ENCODE measurements around the gene CDC123. TPM values are rescaled to one million over a fixed set of nuclear protein-coding genes. Genes with fewer than 3 reads are reported as not detected.

CDC123 gene
- total and polyA plus RNA-seq, 2 donors (not counting 1 experiment from before 2014, with no cell fraction given) = 48.9 to 56.0 TPM

GRCh38 chr10:12205082-12205481, 9.1 kb downstream of the CDC123 start:
- H3K79me2 ChIP-seq (ENCODE audit: control insufficient read depth, insufficient read depth, low read length) = peaks cover 99% of the 10 kb centered on the region
- peaks cover 33% of the 10 kb centered on the region for H3K4me1 Mint-ChIP-seq
- H3K27ac ChIP-seq (ENCODE audit: low read length in 2 of 2) = no peak overlapping the region
- no peaks in the 10 kb centered on the region for H3K27me3 ChIP-seq (replicated peaks in 1 of 4; ENCODE audit: control extremely low read depth in 1 of 4, control insufficient read depth in 3 of 4, insufficient read depth in 4 of 4, low read length in 3 of 4)
- no peak overlapping the region for H3K4me2 ChIP-seq (replicated peaks; ENCODE audit: low read depth, low read length, poor library complexity, severe bottlenecking)
- no peaks in the 10 kb centered on the region for H3K9me3 Mint-ChIP-seq (ENCODE audit: insufficient read depth)
- ChIA-PET POLR2A (no interaction called here), CTCF (interaction anchor here (2.2 kb wide), 1 partner anchor 9 kb away, joined by 10 read pairs; no protein-coding TSS in a partner anchor)
- H3K27ac Mint-ChIP-seq = no peak overlapping the region
- no peak for TF ChIP-seq CTCF (IDR thresholded peaks at IDR 0.05)
- no peak overlapping the region for H3K9ac ChIP-seq (ENCODE audit: low read length)
- H3K4me1 ChIP-seq (ENCODE audit: control insufficient read depth in 2 of 2, insufficient read depth in 2 of 2, low read length in 2 of 2) = peaks cover 3% of the 10 kb centered on the region in 2 donors
- H3K36me3 ChIP-seq (replicated peaks in 1 of 2; ENCODE audit: control extremely low read depth in 1 of 2, control insufficient read depth in 1 of 2, extremely low read depth in 1 of 2, insufficient read depth in 2 of 2, low read length in 1 of 2) = peaks cover 13 to 80% of the 10 kb centered on the region in 2 experiments
- no peaks in the 10 kb centered on the region for H3K9me3 ChIP-seq (ENCODE audit: control extremely low read depth in 1 of 3, control insufficient read depth in 2 of 3, insufficient read depth in 1 of 3, low read length in 2 of 3)
- no CpG with 5 or more reads among the region's 3 CpGs for WGBS (ENCODE audit: insufficient coverage)
- no peak overlapping the region for H3K4me3 ChIP-seq (ENCODE audit: control extremely low read depth in 1 of 5, extremely low read depth in 1 of 5, insufficient read depth in 1 of 5, low read depth in 2 of 5, low read length in 4 of 5)
- peaks cover 79% of the 10 kb centered on the region for H4K20me1 ChIP-seq (ENCODE audit: control insufficient read depth, insufficient read depth, low read length, poor library complexity, severe bottlenecking)
- no peaks in the 10 kb centered on the region for H3K27me3 Mint-ChIP-seq
- DNase-seq (no peak), ATAC-seq (ENCODE audit: low read depth) (no peak)
- no peak overlapping the region for H3K4me3 Mint-ChIP-seq
- intact Hi-C loops (cut with micrococcal nuclease) = no loop called here
- no peak overlapping the region for H2AFZ ChIP-seq (ENCODE audit: insufficient read depth, low read depth, low read length, poor library complexity, severe bottlenecking)

GRCh38 chr10:12207114-12207513, 11.1 kb downstream of the CDC123 start:
- Mint-ChIP-seq H3K27ac (no peak overlapping the region), H3K27me3 (no peaks in the 10 kb centered on the region), H3K4me3 (no peak overlapping the region), H3K9me3 (ENCODE audit: insufficient read depth) (no peaks in the 10 kb centered on the region), H3K4me1 (peaks cover 25% of the 10 kb centered on the region)
- H3K27ac ChIP-seq (ENCODE audit: low read length in 2 of 2) = no peak overlapping the region
- ChIA-PET CTCF (interaction anchor here (0.6 kb wide), 1 partner anchor 121 kb away, joined by 4 read pairs; no protein-coding TSS in a partner anchor), POLR2A (no interaction called here)
- intact Hi-C loops (cut with micrococcal nuclease) = no loop called here
- H3K4me2 ChIP-seq (replicated peaks; ENCODE audit: low read depth, low read length, poor library complexity, severe bottlenecking) = no peak overlapping the region
- no peak overlapping the region for H3K9ac ChIP-seq (ENCODE audit: low read length)
- peaks cover 17 to 83% of the 10 kb centered on the region in 2 experiments for H3K36me3 ChIP-seq (replicated peaks in 1 of 2; ENCODE audit: control extremely low read depth in 1 of 2, control insufficient read depth in 1 of 2, extremely low read depth in 1 of 2, insufficient read depth in 2 of 2, low read length in 1 of 2)
- peaks cover 2 to 3% of the 10 kb centered on the region in 2 donors for H3K4me1 ChIP-seq (ENCODE audit: control insufficient read depth in 2 of 2, insufficient read depth in 2 of 2, low read length in 2 of 2)
- H4K20me1 ChIP-seq (ENCODE audit: control insufficient read depth, insufficient read depth, low read length, poor library complexity, severe bottlenecking) = peaks cover 62% of the 10 kb centered on the region
- no CpG with 5 or more reads among the region's 3 CpGs for WGBS (ENCODE audit: insufficient coverage)
- no peaks in the 10 kb centered on the region for H3K9me3 ChIP-seq (ENCODE audit: control extremely low read depth in 1 of 3, control insufficient read depth in 2 of 3, insufficient read depth in 1 of 3, low read length in 2 of 3)
- peaks cover 90% of the 10 kb centered on the region for H3K79me2 ChIP-seq (ENCODE audit: control insufficient read depth, insufficient read depth, low read length)
- TF ChIP-seq CTCF (IDR thresholded peaks at IDR 0.05) = no peak
- no peak for TF ChIP-seq EZH2 (IDR thresholded peaks at IDR 0.05; ENCODE audit: borderline replicate concordance, insufficient read depth, low read depth, low read length, poor library complexity, severe bottlenecking)
- no peak overlapping the region for H3K4me3 ChIP-seq (ENCODE audit: control extremely low read depth in 1 of 5, extremely low read depth in 1 of 5, insufficient read depth in 1 of 5, low read depth in 2 of 5, low read length in 4 of 5)
- H2AFZ ChIP-seq (ENCODE audit: insufficient read depth, low read depth, low read length, poor library complexity, severe bottlenecking) = no peak overlapping the region
- DNase-seq (no peak), ATAC-seq (ENCODE audit: low read depth) (no peak)
- H3K27me3 ChIP-seq (replicated peaks in 1 of 4; ENCODE audit: control extremely low read depth in 1 of 4, control insufficient read depth in 3 of 4, insufficient read depth in 4 of 4, low read length in 3 of 4) = no peaks in the 10 kb centered on the region
